HepG2 (cell line): Measurements from ENCODE around the gene PLSCR3. TPM values are rescaled to one million over a fixed set of nuclear protein-coding genes. Genes with fewer than 3 reads are reported as not detected.

Experiments used
- AGO1 ChIP-seq: fragments of 200-400 bp; formaldehyde crosslinking; IDR thresholded peaks from 2 replicates; pipeline ENCODE4 v1.6.1; 2017; ENCODE audit warnings: mild to moderate bottlenecking, low read depth, low read length, moderate library complexity; ENCODE audit not compliant: poor library complexity, severe bottlenecking
- ESRRA ChIP-seq: sonication (generic); formaldehyde crosslinking; IDR thresholded peaks from 2 replicates; pipeline ENCODE4 v1.5.1; 2020; ENCODE audit warnings: mild to moderate bottlenecking, low read depth, missing genetic modification reagents
- FOXJ3 ChIP-seq: sonication (generic); formaldehyde crosslinking; IDR thresholded peaks from 2 replicates; pipeline ENCODE4 v1.4.0; 2020; ENCODE audit warnings: missing genetic modification reagents, mild to moderate bottlenecking, borderline replicate concordance
- NKX3-1 ChIP-seq: sonication (generic); formaldehyde crosslinking; IDR thresholded peaks from 2 replicates; pipeline ENCODE4 v1.5.0; 2020; ENCODE audit warnings: missing genetic modification reagents
- RERE ChIP-seq: IDR thresholded peaks from 2 replicates; pipeline ENCODE4 v1.6.1; 2016; ENCODE audit warnings: low read depth, missing genetic modification reagents, missing compliant biosample characterization
- TAF1 ChIP-seq: sonication (generic); formaldehyde crosslinking; IDR thresholded peaks from 2 replicates; pipeline ENCODE4 v1.4.0; 2020; ENCODE audit warnings: missing genetic modification reagents
- THAP7 ChIP-seq: sonication (generic); formaldehyde crosslinking; IDR thresholded peaks from 2 replicates; pipeline ENCODE4 v1.8.1; 2023; ENCODE audit warnings: mild to moderate bottlenecking, missing genetic modification reagents
- ZFP62 ChIP-seq: sonication (generic); formaldehyde crosslinking; IDR thresholded peaks from 2 replicates; pipeline ENCODE4 v1.4.0; 2020; ENCODE audit warnings: missing genetic modification reagents
- ZNF235 ChIP-seq: sonication (generic); formaldehyde crosslinking; IDR thresholded peaks from 2 replicates; pipeline ENCODE4 v1.8.1; 2023; ENCODE audit warnings: mild to moderate bottlenecking, missing genetic modification reagents, borderline replicate concordance
- ZNF33A ChIP-seq: sonication (generic); formaldehyde crosslinking; IDR thresholded peaks from 2 replicates; pipeline ENCODE4 v1.5.1; 2020; ENCODE audit warnings: missing genetic modification reagents, mild to moderate bottlenecking, moderate library complexity, borderline replicate concordance
- ZNF33B ChIP-seq: sonication (generic); formaldehyde crosslinking; IDR thresholded peaks from 2 replicates; pipeline ENCODE4 v1.5.1; 2020; ENCODE audit warnings: mild to moderate bottlenecking, missing genetic modification reagents
- ZNF687 ChIP-seq: sonication (generic); formaldehyde crosslinking; IDR thresholded peaks from 2 replicates; pipeline ENCODE4 v1.5.1; 2020; ENCODE audit warnings: mild to moderate bottlenecking, missing genetic modification reagents, moderate library complexity
- ZSCAN22 ChIP-seq: sonication (generic); formaldehyde crosslinking; IDR thresholded peaks from 2 replicates; pipeline ENCODE4 v1.4.0; 2020; ENCODE audit warnings: mild to moderate bottlenecking, missing genetic modification reagents
- polyA plus RNA-seq, 8 experiments: library from polyadenylated mRNA; depleted of rRNA in 3 of 8; stranded (reverse) in 7 of 8; unstranded in 1 of 8; fragments of >200 nt; fragmentation: Illumina TruSeq in 4 of 8; extraction: Trizol in 4 of 8; gene quantifications; 2 replicates each; pipeline versions ENCODE4 v1.2.1 to v1.2.3, GENCODE V29; 2011 to 2016; ENCODE audit warnings: low read depth in 4 of 8, missing spikeins in 1 of 8, mixed read lengths in 1 of 8; ENCODE audit not compliant: insufficient read depth in 1 of 8
- total RNA-seq, 5 experiments: library from RNA; depleted of rRNA; stranded (reverse); fragments of >200 nt; fragmentation: Illumina TruSeq; extraction: Trizol; gene quantifications; 2 replicates each; pipeline ENCODE4 v1.2.3, GENCODE V29; 2016; ENCODE audit warnings: low read depth in 1 of 5

The PLSCR3 gene
- total and polyA plus RNA-seq, 2 of the 13 experiments (the other 11 are each of a cell fraction or from before 2014, with no cell fraction given) = 5.6 to 6.2 TPM

GRCh38 chr17:7403977-7404736 lies 9.8 kb upstream of the PLSCR3 start, which contains the start of gene TMEM256 (continued):
- 0 out of 2 replicates have a peak, but pooled peaks have one; percentile 29 for TF ChIP-seq ZNF235
- TF ChIP-seq ZSCAN22 = no peak
- 0 out of 2 replicates have a peak, but pooled peaks have one; percentile 30 for TF ChIP-seq FOXJ3 (CRISPR knock-in tag)
- TF ChIP-seq NKX3-1 (CRISPR knock-in tag) = 0 out of 2 replicates have a peak, but pooled peaks have one; percentile 59
- peak; percentile 92 for TF ChIP-seq TAF1
- TF ChIP-seq THAP7 (CRISPR knock-in tag) = no peak
- no peak for TF ChIP-seq ZNF33A (CRISPR knock-in tag)
- TF ChIP-seq AGO1 = no peak
- TF ChIP-seq ESRRA (CRISPR knock-in tag) = no peak
- TF ChIP-seq RERE (CRISPR knock-in tag) = no peak
- TF ChIP-seq ZNF33B (CRISPR knock-in tag) = no peak
- TF ChIP-seq ZFP62 (CRISPR knock-in tag) = no peak
- TF ChIP-seq ZNF687 (CRISPR knock-in tag) = peak; percentile 74
